Activated T-cell treated with anti-CD3 and anti-CD28 coated beads, Interleukin-2, amount 50 U/mL, for 24 hours (primary cell): ENCODE data around the gene SLC2A10.
"Not testable (repeated sequence)": the region's sequence is repeated elsewhere in the genome, so short reads cannot be mapped to it uniquely, and the experiment has no call there.

Experiments
- DNase-seq: peaks from one replicate; pipeline ENCODE4 v3.0.0-alpha.2; 2020
- H3K27ac Mint-ChIP-seq: 2 replicates; pipeline ENCODE4 v1.8.0; 2020; ENCODE audit warnings: mild to moderate bottlenecking, mixed read lengths
- H3K27me3 Mint-ChIP-seq: 2 replicates; pipeline ENCODE4 v1.8.0; 2020; ENCODE audit warnings: mixed read lengths
- H3K36me3 Mint-ChIP-seq: 2 replicates; pipeline ENCODE4 v1.8.0; 2020; ENCODE audit warnings: low read depth, mixed read lengths
- H3K4me1 Mint-ChIP-seq: 2 replicates; pipeline ENCODE4 v1.8.0; 2020; ENCODE audit warnings: low read depth, mixed read lengths
- H3K4me3 Mint-ChIP-seq: 2 replicates; pipeline ENCODE4 v1.8.0; 2020; ENCODE audit warnings: mild to moderate bottlenecking, moderate library complexity, mixed read lengths
- H3K9me3 Mint-ChIP-seq: 2 replicates; pipeline ENCODE4 v1.8.0; 2020; ENCODE audit warnings: mixed read lengths

The SLC2A10 gene

GRCh38 chr20:46674253-46675083 lies 35.0 kb upstream of the SLC2A10 start:
- H3K36me3 Mint-ChIP-seq = peaks cover 8% of the 10 kb centered on the region
- DNase-seq = no peak
- peaks cover 17% of the 10 kb centered on the region for H3K9me3 Mint-ChIP-seq
- no peak overlapping the region for H3K27ac Mint-ChIP-seq
- H3K4me3 Mint-ChIP-seq = no peak overlapping the region
- H3K4me1 Mint-ChIP-seq = no peaks in the 10 kb centered on the region
- H3K27me3 Mint-ChIP-seq = no peaks in the 10 kb centered on the region

DNA sequence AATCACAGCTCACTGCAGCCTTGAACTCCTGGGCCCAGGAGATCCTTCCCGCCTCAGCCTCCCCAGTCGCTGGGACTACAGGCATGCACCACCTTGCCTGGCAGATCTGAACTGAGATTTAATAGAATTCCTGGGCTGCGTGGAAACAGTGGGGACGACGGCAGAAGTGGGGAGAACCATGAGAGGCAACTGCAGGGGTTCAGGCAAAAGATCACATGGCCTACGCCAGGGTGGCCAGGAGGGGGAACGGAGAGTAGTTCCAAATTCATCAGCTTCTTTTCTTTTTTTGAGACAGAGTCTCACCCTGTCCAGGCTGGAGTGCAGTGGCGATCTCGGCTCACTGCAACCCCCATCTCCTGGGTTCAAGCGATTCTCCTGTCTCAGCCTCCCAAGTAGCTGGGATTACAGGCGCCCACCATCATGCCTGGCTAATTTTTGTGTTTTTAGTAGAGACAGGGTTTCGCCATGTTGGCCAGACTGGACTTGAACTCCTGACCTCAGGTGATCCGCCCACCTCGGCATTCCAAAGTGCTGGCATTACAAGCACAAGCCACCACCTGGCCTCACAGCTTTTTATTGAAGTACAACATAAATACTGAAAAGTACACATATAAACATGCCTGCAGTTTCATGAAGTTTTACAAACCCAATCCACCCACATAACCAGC lies 32.7 kb upstream of the SLC2A10 start:
- H3K27me3 Mint-ChIP-seq, H3K4me3 Mint-ChIP-seq, H3K36me3 Mint-ChIP-seq, H3K4me1 Mint-ChIP-seq, H3K9me3 Mint-ChIP-seq, H3K27ac Mint-ChIP-seq, DNase-seq: not testable (repeated sequence)

DNA sequence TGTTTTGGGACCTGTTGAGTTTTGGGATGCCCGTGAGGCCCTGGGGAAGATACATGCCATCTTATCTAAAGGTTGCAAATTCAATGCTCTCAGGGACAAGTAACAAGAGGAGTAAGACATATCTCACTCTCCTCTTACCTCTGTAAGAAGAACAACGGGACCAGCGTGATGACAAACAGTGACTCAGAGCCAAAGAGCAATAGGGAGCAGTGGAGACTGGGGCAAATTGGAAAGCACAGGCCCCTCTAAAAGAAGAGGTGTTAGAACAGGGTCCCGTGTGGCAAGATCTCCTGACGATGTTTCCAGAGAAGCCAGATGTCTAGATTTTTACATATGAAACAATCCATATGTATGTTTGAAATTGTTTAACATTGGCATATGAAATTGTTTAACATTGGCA lies 31.8 kb upstream of the SLC2A10 start:
- Mint-ChIP-seq H3K9me3 (no peaks in the 10 kb centered on the region), H3K4me3 (no peak overlapping the region), H3K27me3 (no peaks in the 10 kb centered on the region), H3K27ac (no peak overlapping the region), H3K36me3 (no peaks in the 10 kb centered on the region), H3K4me1 (peaks cover 15% of the 10 kb centered on the region)
- no peak for DNase-seq

DNA sequence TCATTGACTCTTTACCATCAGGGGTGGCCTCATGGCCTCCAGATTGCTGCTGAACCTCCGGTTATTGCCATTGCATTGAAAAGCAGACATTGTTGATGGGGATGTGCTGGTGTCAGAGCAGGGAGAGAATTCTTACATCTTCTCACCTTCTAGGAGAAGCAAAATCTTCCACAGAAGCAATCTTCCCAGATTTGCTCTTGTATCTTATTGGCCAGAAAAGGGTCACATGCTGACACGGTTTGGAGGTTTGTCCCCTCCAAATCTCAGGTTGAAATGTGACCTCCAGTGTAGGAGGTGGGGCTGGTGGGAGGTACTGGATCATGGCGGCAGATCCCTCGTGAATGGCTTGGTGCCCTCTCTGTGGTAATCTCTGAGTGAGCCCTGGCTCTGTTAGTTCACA lies 30.9 kb upstream of the SLC2A10 start:
- no peak overlapping the region for H3K27ac Mint-ChIP-seq
- H3K27me3 Mint-ChIP-seq = no peaks in the 10 kb centered on the region
- H3K36me3 Mint-ChIP-seq = peaks cover 2% of the 10 kb centered on the region
- H3K9me3 Mint-ChIP-seq = no peaks in the 10 kb centered on the region
- H3K4me3 Mint-ChIP-seq = no peak overlapping the region
- no peak for DNase-seq
- peaks cover 20% of the 10 kb centered on the region for H3K4me1 Mint-ChIP-seq

DNA sequence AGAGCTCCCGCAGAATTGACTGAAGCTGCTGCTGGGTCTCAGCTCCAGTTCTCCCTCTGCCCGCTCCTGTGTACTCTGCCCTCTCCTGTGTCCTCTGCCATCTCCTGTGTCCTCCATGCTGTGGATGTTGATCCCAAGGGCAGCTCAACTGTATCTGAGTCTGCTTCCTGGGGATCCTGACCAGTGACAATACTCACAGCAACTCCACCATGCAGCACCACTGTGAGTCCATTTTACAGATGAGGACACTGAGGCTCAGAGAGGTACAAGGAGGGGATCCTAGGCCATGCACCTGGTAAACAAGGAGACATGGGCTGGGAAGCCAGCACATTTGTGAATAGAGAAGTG lies 28.8 kb upstream of the SLC2A10 start:
- H3K36me3 Mint-ChIP-seq = peaks cover 22% of the 10 kb centered on the region
- H3K27me3 Mint-ChIP-seq = no peaks in the 10 kb centered on the region
- no peak for DNase-seq
- H3K4me1 Mint-ChIP-seq = peaks cover 37% of the 10 kb centered on the region
- no peak overlapping the region for H3K4me3 Mint-ChIP-seq
- H3K27ac Mint-ChIP-seq = no peak overlapping the region
- H3K9me3 Mint-ChIP-seq = no peaks in the 10 kb centered on the region

- Mint-ChIP-seq H3K4me1 (peaks cover 43% of the 10 kb centered on the region), H3K27me3 (no peaks in the 10 kb centered on the region), H3K27ac (no peak overlapping the region), H3K4me3 (no peak overlapping the region), H3K9me3 (no peaks in the 10 kb centered on the region), H3K36me3 (peaks cover 28% of the 10 kb centered on the region)
- peak; percentile 69 for DNase-seq
These were observed 28.2 kb upstream of the SLC2A10 start for GRCh38 chr20:46681032-46681854.

DNA sequence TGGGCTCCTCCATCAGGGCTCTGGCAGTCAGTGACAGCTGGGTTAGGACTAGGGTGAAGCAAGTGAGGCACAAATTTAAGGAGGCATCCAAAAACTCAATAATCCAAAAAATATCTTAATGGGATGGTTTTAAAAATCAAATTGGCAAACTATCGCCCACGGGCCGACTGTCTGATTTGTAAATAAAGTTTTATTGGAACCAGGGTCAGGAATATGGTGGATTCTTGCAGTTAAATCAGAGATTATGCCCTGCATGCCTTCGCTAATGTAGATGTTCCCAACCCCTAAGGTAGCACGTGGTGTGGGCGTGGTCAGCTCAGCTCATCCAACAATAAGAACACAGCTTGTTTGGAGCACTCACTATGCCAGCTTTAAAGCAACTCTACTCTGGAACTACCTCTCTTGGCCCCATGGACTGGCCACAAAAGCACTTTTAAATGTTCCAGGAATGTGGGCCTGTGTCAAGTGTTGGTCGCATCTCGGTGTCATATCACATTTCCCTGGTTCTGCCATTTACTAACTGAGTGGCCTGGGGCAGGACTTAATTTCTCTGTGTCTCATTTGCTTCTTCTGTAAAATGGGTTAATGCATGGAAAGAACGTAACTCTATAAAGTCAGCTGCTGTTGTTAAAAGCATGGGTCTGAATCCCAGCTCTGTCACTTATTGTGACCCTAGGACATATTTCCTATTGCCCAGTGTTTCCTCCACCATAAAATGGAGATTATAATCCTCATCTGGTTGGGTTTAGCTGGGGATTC lies 27.2 kb upstream of the SLC2A10 start:
- no peaks in the 10 kb centered on the region for H3K9me3 Mint-ChIP-seq
- no peaks in the 10 kb centered on the region for H3K27me3 Mint-ChIP-seq
- H3K4me1 Mint-ChIP-seq = peaks cover 53% of the 10 kb centered on the region
- peak overlapping the region; percentile 3 for H3K27ac Mint-ChIP-seq
- peaks cover 37% of the 10 kb centered on the region for H3K36me3 Mint-ChIP-seq
- no peak overlapping the region for H3K4me3 Mint-ChIP-seq
- no peak for DNase-seq

DNA sequence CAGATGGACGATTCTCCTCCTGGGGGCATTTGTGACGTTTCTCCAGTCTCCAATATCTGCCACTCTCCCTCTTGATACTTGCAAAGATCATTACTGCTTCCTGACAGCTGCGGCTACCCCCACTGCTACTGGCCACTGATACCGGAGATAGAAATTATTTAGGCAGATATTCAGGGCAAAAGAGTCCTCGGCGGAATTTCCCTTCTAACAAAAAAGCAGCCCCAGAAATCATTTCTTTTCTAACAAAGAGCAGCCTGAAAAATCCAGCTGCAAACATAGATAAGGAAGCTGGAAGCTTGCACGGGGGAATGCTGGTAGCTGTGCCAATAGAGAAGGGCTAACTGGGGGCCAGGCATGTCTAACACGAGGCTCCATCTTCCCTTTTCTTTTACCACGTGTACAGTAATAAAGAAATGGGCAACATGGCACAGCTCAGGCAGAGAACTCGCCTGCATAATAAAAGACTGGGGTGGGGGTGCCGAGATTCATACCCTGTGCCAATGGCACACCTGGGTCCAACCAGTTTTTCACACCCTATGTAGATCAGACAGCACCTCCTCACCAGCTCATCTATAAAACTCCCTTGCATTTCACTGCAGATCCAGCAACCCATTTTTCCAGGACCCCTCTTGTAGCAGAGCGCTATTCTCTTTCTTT lies 26.3 kb upstream of the SLC2A10 start:
- no peak for DNase-seq
- Mint-ChIP-seq H3K4me1 (peaks cover 62% of the 10 kb centered on the region), H3K9me3 (no peaks in the 10 kb centered on the region), H3K27ac (peak overlapping the region; percentile 3), H3K27me3 (no peaks in the 10 kb centered on the region), H3K4me3 (no peak overlapping the region), H3K36me3 (peaks cover 45% of the 10 kb centered on the region)

DNA sequence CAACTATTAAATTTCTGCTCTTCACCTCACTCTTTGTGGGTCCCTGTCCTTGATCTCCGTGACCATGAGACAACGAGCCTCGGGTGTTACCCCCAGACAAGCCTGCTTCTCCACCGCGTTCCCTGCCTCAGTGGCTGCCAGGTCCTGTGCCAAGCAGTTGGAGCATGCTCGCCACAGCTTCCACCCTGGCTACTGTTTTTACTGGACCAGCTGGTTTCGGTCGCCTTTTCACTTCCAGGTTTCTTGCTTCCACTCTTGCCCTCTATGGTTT lies 25.8 kb upstream of the SLC2A10 start:
- H3K36me3 Mint-ChIP-seq = peaks cover 50% of the 10 kb centered on the region
- H3K9me3 Mint-ChIP-seq = no peaks in the 10 kb centered on the region
- no peaks in the 10 kb centered on the region for H3K27me3 Mint-ChIP-seq
- H3K4me3 Mint-ChIP-seq = no peak overlapping the region
- no peak overlapping the region for H3K27ac Mint-ChIP-seq
- peaks cover 63% of the 10 kb centered on the region for H3K4me1 Mint-ChIP-seq
- no peak for DNase-seq

GRCh38 chr20:46683939-46684750 lies 25.3 kb upstream of the SLC2A10 start:
- H3K4me1 Mint-ChIP-seq = peaks cover 63% of the 10 kb centered on the region
- no peak overlapping the region for H3K27ac Mint-ChIP-seq
- no peak overlapping the region for H3K4me3 Mint-ChIP-seq
- DNase-seq = no peak
- no peaks in the 10 kb centered on the region for H3K27me3 Mint-ChIP-seq
- H3K9me3 Mint-ChIP-seq = no peaks in the 10 kb centered on the region
- H3K36me3 Mint-ChIP-seq = peaks cover 53% of the 10 kb centered on the region

GRCh38 chr20:46688151-46689081 lies 21.0 kb upstream of the SLC2A10 start:
- peaks cover 53% of the 10 kb centered on the region for H3K4me1 Mint-ChIP-seq
- H3K4me3 Mint-ChIP-seq = peak overlapping the region; percentile 94
- H3K27ac Mint-ChIP-seq = peak overlapping the region; percentile 98
- H3K36me3 Mint-ChIP-seq = peaks cover 51% of the 10 kb centered on the region
- H3K9me3 Mint-ChIP-seq = no peaks in the 10 kb centered on the region
- no peaks in the 10 kb centered on the region for H3K27me3 Mint-ChIP-seq
- DNase-seq = no peak

- Mint-ChIP-seq H3K27me3 (no peaks in the 10 kb centered on the region), H3K4me1 (peaks cover 45% of the 10 kb centered on the region), H3K27ac (peak within 1 kb of the TSS; percentile 98), H3K4me3 (peak within 1 kb of the TSS; percentile 94), H3K9me3 (no peaks in the 10 kb centered on the region), H3K36me3 (peaks cover 43% of the 10 kb centered on the region)
- peak; percentile 95 for DNase-seq
These were observed 20.2 kb upstream of the SLC2A10 start, which contains the start of gene TP53RK for GRCh38 chr20:46689082-46689753. TP53RK (minus strand) TSS chr20:46689444; CDS start chr20:46689414, 30 bp downstream.
